NCI-H526 (cell line): ENCODE results near the gene ALK.

Experiments used
- DNase-seq, 2 experiments: peaks; one replicate each; lab custom pipeline; 2025; lab: John Stamatoyannopoulos, UW

Gene ALK

GRCh38 chr2:29789911-29790485 lies 131.4 kb downstream of the ALK start:
- no peak for DNase-seq

DNA sequence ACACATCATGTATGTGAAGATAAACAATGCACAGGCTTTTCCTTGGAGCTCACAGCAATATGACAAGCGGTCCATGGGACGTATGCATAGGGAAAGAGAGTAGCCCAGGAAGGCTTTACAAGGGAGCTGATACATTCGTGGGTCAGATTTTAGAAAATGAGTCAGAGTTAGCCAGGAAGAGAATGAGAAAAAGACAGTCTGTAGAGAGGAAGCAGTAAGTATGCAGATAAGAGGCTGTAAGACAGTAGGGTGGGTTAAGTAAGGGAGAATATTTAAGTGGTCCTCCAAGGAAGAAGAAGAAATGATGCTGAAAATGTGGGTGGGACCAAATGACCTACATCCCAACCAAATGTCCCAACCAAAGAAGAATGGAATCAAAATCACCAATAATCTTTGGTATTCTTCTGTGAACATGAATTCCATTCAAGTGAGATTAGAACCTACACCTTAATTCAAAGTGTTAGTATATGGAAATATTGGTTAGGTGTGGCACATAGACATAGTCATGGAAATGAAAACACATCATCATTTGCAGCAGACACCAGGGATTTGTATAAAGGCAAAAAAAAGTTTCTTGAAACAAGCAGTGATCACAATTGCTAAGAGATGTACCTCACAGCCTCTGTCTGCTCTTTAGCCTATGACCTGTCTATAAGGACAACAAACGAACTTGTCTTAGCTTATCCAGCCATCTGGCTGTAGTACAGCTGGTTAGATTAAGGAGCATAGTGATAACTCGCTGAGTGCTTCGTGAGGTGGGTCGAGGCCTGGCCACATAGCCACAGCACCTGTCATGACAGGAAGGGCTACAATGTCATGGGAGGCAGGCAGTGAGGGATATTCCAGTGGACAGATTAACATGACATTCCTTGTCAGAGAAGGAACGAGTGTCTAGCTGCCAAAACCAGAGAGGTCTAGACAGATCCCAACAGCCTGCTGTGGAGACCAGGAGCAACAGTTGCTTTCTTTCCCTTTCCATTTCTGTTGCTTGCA lies 133.6 kb downstream of the ALK start:
- no peak for DNase-seq

DNA sequence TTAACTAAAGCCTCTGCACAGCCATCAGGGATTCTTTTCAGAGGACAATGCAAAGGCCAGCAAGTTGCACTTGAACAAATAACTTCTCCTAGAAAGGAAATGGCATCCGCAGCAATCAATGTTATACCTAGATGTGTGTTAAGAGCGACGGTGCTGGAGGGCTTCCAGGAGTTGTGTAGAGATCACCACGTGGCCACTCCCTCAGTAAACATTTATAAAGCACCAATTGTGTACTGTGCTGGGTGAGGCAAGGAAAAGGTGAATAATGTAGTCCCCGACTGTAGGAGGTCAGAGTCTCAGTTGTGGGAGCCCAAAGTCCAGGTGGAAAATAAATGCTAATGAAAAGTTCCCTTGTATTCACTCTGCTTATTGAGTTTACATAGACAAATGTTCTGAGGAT lies 135.0 kb downstream of the ALK start:
- no peak for DNase-seq

- DNase-seq, result no peak
These were observed 137.7 kb downstream of the ALK start for GRCh38 chr2:29783666-29784065.

GRCh38 chr2:29782549-29783458 lies 138.6 kb downstream of the ALK start:
- no peak for DNase-seq

- no peak for DNase-seq
These were observed 139.3 kb downstream of the ALK start for GRCh38 chr2:29782087-29782486.

DNA sequence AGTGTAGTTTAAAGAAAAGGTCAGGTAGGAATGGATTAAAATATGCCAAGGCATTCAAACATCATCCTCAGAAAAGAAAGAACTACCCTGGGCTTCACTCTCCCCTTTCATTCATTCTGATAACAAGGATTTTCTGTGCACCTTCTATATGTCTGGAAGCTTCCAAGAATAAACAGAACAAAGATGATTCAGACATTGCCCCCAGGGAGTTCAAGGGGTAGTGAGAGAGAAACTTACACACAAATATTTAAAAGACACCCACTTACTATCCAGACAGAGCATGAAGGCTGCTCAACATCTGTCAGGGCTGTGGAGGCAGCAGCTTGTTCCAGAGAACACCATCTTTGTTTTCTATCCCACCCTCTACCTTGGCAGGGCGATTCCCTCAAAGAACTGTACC lies 140.5 kb downstream of the ALK start:
- no peak for DNase-seq

DNA sequence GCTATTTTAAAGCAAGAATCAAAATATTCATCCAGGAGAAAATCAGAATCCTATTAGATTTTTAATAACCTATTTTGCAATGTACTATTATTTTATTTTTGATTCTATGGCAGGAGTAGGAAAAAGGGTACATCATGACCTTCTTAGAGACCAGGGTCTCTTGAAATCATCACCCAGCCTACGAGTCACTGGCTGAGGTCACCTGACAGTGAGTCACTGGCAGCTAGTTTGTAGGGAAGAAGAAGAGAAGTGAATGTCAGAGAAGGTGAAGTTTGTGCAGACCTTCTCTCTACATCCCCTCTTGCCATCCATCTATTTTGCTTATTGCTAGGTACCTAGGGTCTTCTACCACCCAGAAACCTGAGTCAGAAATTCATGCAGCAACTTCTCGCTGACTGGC lies 144.2 kb downstream of the ALK start:
- DNase-seq, result no peak

GRCh38 chr2:29776406-29776805 lies 145.0 kb downstream of the ALK start:
- no peak for DNase-seq

- DNase-seq, result no peak
These were observed 145.4 kb downstream of the ALK start for GRCh38 chr2:29775937-29776336.

- no peak for DNase-seq
These were observed 146.8 kb downstream of the ALK start for GRCh38 chr2:29774624-29775023.

- no peak for DNase-seq
These were observed 150.5 kb downstream of the ALK start for GRCh38 chr2:29770846-29771245.

- no peak for DNase-seq
These were observed 151.5 kb downstream of the ALK start for GRCh38 chr2:29769847-29770246.

- DNase-seq, result no peak
These were observed 153.6 kb downstream of the ALK start for GRCh38 chr2:29767606-29768335.

DNA sequence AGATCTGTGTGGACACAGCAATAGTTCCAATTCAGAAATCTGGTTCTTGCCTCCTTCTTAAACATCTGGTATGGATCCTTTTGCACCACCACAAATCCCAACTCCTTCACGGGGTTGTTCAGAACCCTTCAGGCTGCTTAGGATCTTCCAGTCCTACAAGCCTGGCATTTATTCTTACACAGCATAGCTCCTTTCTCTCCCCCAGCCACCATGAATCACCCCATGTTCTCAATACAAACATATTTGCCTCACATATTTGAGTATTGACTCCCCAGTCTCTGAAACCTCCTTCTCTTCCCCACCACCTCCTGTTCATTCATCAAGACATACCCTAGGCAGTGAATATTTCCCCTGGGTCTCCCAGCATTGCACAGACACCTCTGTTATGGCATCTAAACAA lies 155.2 kb downstream of the ALK start:
- no peak for DNase-seq

DNA sequence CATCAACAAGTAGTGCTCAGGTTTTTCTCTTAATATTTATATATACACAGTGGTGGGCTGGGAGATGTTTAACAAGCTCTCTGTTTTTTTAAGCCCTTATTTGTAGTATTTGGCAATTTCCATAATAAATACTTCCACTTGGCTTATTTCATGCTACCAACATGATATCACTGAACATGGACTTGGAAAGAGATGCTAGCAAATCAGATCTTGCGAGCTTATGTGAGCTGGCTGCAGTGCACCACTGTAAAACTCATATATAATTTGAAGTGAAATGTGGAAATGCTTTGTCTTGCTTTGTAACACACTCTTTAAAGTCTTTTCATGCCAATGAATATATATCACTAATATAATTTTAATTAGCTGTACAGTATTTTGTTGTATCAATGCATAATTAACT lies 155.7 kb downstream of the ALK start:
- DNase-seq, result no peak

GRCh38 chr2:29763371-29763770 lies 158.0 kb downstream of the ALK start:
- no peak for DNase-seq

DNA sequence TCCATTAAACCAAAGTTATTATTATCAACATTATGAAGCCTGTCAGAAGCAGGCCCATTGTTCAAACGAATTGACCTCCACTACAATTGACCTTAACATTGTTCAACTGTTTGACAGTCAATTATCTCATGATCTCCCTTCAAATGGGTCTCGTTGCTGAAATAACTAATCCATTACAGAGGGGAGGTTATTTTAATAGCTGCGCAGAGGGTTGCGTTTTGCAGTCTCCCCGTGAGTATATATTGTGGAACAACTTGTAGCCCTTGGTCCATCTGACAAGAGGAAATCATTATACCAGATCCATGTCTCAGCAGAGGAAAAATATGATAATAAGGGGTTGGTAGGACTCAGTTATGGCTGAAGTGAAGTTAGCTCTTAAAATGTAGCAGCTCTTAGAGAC lies 159.1 kb downstream of the ALK start:
- DNase-seq, result no peak

- no peak for DNase-seq
These were observed 160.1 kb downstream of the ALK start for GRCh38 chr2:29761278-29761677.

GRCh38 chr2:29760008-29760407 lies 161.4 kb downstream of the ALK start:
- no peak for DNase-seq

GRCh38 chr2:29759360-29759759 lies 162.0 kb downstream of the ALK start:
- DNase-seq, result no peak

DNA sequence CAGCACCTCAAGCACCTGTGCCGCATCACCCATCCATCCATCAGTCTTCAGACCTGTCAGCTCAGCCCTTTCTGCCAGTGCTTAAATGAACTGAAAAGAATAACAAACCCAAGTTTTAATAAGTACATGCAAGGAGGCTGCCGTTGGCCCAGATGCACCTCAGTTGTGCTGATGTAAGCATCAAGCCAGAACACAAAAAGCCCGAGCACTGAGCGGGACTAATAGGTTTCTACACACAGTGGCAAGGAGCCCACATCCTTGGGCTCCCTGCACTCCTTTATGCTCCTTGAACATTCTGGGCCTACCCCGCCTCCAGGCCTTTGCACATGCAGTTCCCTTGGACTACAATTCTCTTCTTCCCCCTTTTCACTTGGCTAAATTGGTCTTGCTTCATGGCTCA lies 165.6 kb downstream of the ALK start:
- no peak for DNase-seq
